HepG2 (cell line): Measurements from ENCODE around the gene EAF1. TPM values are rescaled to one million over a fixed set of nuclear protein-coding genes. Genes with fewer than 3 reads are reported as not detected.
"Not testable (repeated sequence)": the region's sequence is repeated elsewhere in the genome, so short reads cannot be mapped to it uniquely, and the experiment has no call there.

Experiments used
- ATAC-seq: fragments of 200-7000 bp; cut with Tn5 transposase; 3 replicates; pipeline ENCODE4 v1.9.1; 2020; ENCODE audit warnings: mild to moderate bottlenecking, moderate library complexity
- BruUV-seq: library from RNA; stranded (reverse); fragments of 400-500 nt; replicated peaks from 2 replicates; lab custom pipeline; 2021; lab: Mats Ljungman, UMichigan
- CTCF ChIA-PET: fragments of 300-600 bp; formaldehyde crosslinking; extraction: SDS; loops from one replicate; lab custom pipeline; 2021; ENCODE audit warnings: low total read pairs, inconsistent platforms, low intra/inter-chr PET ratio; lab: Yijun Ruan, JAX
- POLR2A ChIA-PET: fragments of 350-600 bp; sonication (Branson Sonifier 250); formaldehyde crosslinking; loops from one replicate; lab custom pipeline; 2020; ENCODE audit warnings: antibody characterized with exemption, inconsistent platforms; lab: Yijun Ruan, JAX
- DNase-seq: peaks from one replicate; pipeline ENCODE4 v3.0.0-alpha.2; 2015; ENCODE audit warnings: low spot score
- FAIRE-seq: peaks from 3 replicates; lab custom pipeline; 2011; peaks lifted over from hg19 to GRCh38; lab: Jason Lieb, UNC
- H2AFZ ChIP-seq: one replicate; pipeline ENCODE4 v1.6.1; 2011; ENCODE audit warnings: low read length, inconsistent platforms
- H3K27ac ChIP-seq: fragments of 300-600 bp; 3 replicates; pipeline ENCODE4 v1.8.0; 2011; ENCODE audit warnings: mixed run types, mild to moderate bottlenecking, mixed read lengths, low read length, inconsistent platforms; ENCODE audit not compliant: insufficient read depth; ENCODE audit errors: extremely low read length
- H3K27me3 ChIP-seq, 2 experiments: fragments of 200-600 bp in 1 of 2; 2 replicates in 1 of 2; 3 replicates in 1 of 2; pipeline versions ENCODE4 v1.6.0 to v1.8.0; 2011; ENCODE audit warnings: low read length in 2 of 2, mild to moderate bottlenecking in 2 of 2, moderate library complexity in 2 of 2, inconsistent platforms in 1 of 2; ENCODE audit not compliant: insufficient read depth in 2 of 2, control insufficient read depth in 1 of 2
- H3K36me3 ChIP-seq, 2 experiments: fragments of 200-600 bp in 1 of 2; replicated peaks in 1 of 2; 2 replicates in 1 of 2; 3 replicates in 1 of 2; pipeline versions ENCODE4 v1.5.1 to v1.8.0; 2011; ENCODE audit warnings: low read length in 2 of 2, inconsistent platforms in 1 of 2; ENCODE audit not compliant: insufficient read depth in 2 of 2, control insufficient read depth in 1 of 2
- H3K4me1 ChIP-seq: 2 replicates; pipeline ENCODE4 v1.5.1; 2012; ENCODE audit warnings: low read length, inconsistent platforms; ENCODE audit not compliant: insufficient read depth
- H3K4me2 ChIP-seq: 2 replicates; pipeline ENCODE4 v1.6.0; 2011; ENCODE audit warnings: low read depth, low read length, inconsistent platforms
- H3K4me3 ChIP-seq, 3 experiments: fragments of 200-600 bp in 1 of 3; sonication (generic), shearing (Covaris generic) in 1 of 3; replicated peaks in 1 of 3; 2 replicates each; pipeline ENCODE4 v1.5.1; 2011 to 2016; ENCODE audit warnings: low read length in 3 of 3, inconsistent platforms in 2 of 3, low read depth in 2 of 3, mild to moderate bottlenecking in 2 of 3, control low read depth in 1 of 3, mixed read lengths in 1 of 3; ENCODE audit not compliant: insufficient read depth in 1 of 3
- H3K79me2 ChIP-seq: one replicate; pipeline ENCODE4 v1.6.1; 2011; ENCODE audit warnings: low read length, inconsistent platforms; ENCODE audit not compliant: insufficient read depth
- H3K9ac ChIP-seq: 2 replicates; pipeline ENCODE4 v1.6.0; 2011; ENCODE audit warnings: mild to moderate bottlenecking, low read depth, low read length, inconsistent platforms; ENCODE audit not compliant: insufficient read depth
- H3K9me3 ChIP-seq: 2 replicates; pipeline ENCODE4 v1.5.1; 2012; ENCODE audit warnings: mild to moderate bottlenecking, low read length
- H4K20me1 ChIP-seq: 2 replicates; pipeline ENCODE4 v1.6.0; 2011; ENCODE audit warnings: inconsistent platforms, mild to moderate bottlenecking, low read length, moderate library complexity; ENCODE audit not compliant: insufficient read depth
- ESRRA ChIP-seq: sonication (generic); formaldehyde crosslinking; IDR thresholded peaks from 2 replicates; pipeline ENCODE4 v1.5.1; 2020; ENCODE audit warnings: mild to moderate bottlenecking, low read depth, missing genetic modification reagents
- KDM3A ChIP-seq: IDR thresholded peaks from 2 replicates; pipeline ENCODE4 v1.6.1; 2018; ENCODE audit warnings: low read depth, missing compliant biosample characterization
- RXRB ChIP-seq: IDR thresholded peaks from 2 replicates; pipeline ENCODE4 v1.6.1; 2016; ENCODE audit warnings: borderline replicate concordance, missing genetic modification reagents, missing compliant biosample characterization
- YEATS2 ChIP-seq: sonication (generic); formaldehyde crosslinking; IDR thresholded peaks from 2 replicates; pipeline ENCODE4 v1.4.0; 2020; ENCODE audit warnings: missing genetic modification reagents, borderline replicate concordance
- YY1 ChIP-seq: IDR thresholded peaks from 2 replicates; pipeline ENCODE4 v1.6.1; 2011; ENCODE audit warnings: low read length, low read depth, moderate library complexity, mild to moderate bottlenecking; ENCODE audit not compliant: insufficient read depth, insufficient replicate concordance
- ZNF160 ChIP-seq: sonication (generic); formaldehyde crosslinking; IDR thresholded peaks from 2 replicates; pipeline ENCODE4 v1.8.0; 2022; ENCODE audit warnings: mild to moderate bottlenecking, inconsistent platforms, missing genetic modification reagents
- ZNF660 ChIP-seq: sonication (generic); formaldehyde crosslinking; IDR thresholded peaks from 2 replicates; pipeline ENCODE4 v1.5.1; 2020; ENCODE audit warnings: mild to moderate bottlenecking, low read depth, missing genetic modification reagents, borderline replicate concordance
- ZNF839 ChIP-seq: sonication (generic); formaldehyde crosslinking; IDR thresholded peaks from 2 replicates; pipeline ENCODE4 v1.4.0; 2020; ENCODE audit warnings: missing genetic modification reagents, mild to moderate bottlenecking, borderline replicate concordance
- WGBS: methylation state at CpG from one replicate; pipeline ENCODE4 v1.1.6; 2017; ENCODE audit warnings: low lambda C conversion rate; 5-methylcytosine and 5-hydroxymethylcytosine counted together
- in situ Hi-C: cut with HindIII; loops from 2 replicates; pipeline ENCODE4 v1.10.0; 2017; ENCODE audit warnings: low pct_unique_long_range_greater_than_20kb; ENCODE audit not compliant: extremely low pct_ligation_motif_present
- intact Hi-C: fragments of 100-400 bp; cut with micrococcal nuclease; formaldehyde crosslinking; loops from one replicate; pipeline ENCODE4 v1.10.0; 2022; ENCODE audit not compliant: unreplicated experiment
- polyA plus RNA-seq, 8 experiments: library from polyadenylated mRNA; depleted of rRNA in 3 of 8; stranded (reverse) in 7 of 8; unstranded in 1 of 8; fragments of >200 nt; fragmentation: Illumina TruSeq in 4 of 8; extraction: Trizol in 4 of 8; gene quantifications; 2 replicates each; pipeline versions ENCODE4 v1.2.1 to v1.2.3, GENCODE V29; 2011 to 2016; ENCODE audit warnings: low read depth in 4 of 8, missing spikeins in 1 of 8, mixed read lengths in 1 of 8; ENCODE audit not compliant: insufficient read depth in 1 of 8
- total RNA-seq, 5 experiments: library from RNA; depleted of rRNA; stranded (reverse); fragments of >200 nt; fragmentation: Illumina TruSeq; extraction: Trizol; gene quantifications; 2 replicates each; pipeline ENCODE4 v1.2.3, GENCODE V29; 2016; ENCODE audit warnings: low read depth in 1 of 5
- TF ChIP-seq, protein P1 (sequence below): sonication (generic); formaldehyde crosslinking; IDR thresholded peaks from 2 replicates; pipeline ENCODE4 v1.4.0; 2020; ENCODE audit warnings: mild to moderate bottlenecking, missing genetic modification reagents

EAF1 gene
- total and polyA plus RNA-seq, 2 of the 13 experiments (the other 11 are each of a cell fraction or from before 2014, with no cell fraction given): 8.1 to 30.0 TPM

DNA sequence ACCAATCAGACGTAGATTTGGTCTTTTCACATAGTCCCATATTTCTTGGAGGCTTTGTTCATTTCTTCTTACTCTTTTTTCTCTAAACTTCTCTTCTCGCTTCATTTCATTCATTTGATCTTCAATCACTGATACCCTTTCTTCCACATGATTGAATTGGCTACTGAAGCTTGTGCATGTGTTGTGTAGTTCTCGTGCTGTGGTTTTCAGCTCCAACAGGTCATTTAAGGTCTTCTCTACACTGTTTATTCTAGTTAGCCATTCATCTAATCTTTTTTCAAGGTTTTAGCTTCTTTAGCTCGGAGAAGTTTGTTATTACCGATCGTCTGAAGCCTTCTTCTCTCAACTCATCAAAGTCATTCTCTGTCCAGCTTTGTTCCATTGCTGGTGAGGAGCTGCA lies 57.2 kb downstream of the EAF1 start:
- H3K79me2 ChIP-seq, H2AFZ ChIP-seq, H3K9ac ChIP-seq, DNase-seq, H3K36me3 ChIP-seq, H3K27me3 ChIP-seq, H3K4me3 ChIP-seq, intact Hi-C loops, POLR2A ChIA-PET, H3K4me1 ChIP-seq, FAIRE-seq, H3K9me3 ChIP-seq, H3K27ac ChIP-seq, ATAC-seq, in situ Hi-C loops, BruUV-seq, CTCF ChIA-PET, H3K4me2 ChIP-seq, H4K20me1 ChIP-seq: not testable (repeated sequence)
- 16% methylated on average over 6 of the region's 6 CpGs for whole genome bisulfite sequencing
- peak; percentile 99 for TF ChIP-seq ZNF160 (CRISPR knock-in tag)
- 0 out of 2 replicates have a peak, but pooled peaks have one; percentile 21 for TF ChIP-seq RXRB (CRISPR knock-in tag)

DNA sequence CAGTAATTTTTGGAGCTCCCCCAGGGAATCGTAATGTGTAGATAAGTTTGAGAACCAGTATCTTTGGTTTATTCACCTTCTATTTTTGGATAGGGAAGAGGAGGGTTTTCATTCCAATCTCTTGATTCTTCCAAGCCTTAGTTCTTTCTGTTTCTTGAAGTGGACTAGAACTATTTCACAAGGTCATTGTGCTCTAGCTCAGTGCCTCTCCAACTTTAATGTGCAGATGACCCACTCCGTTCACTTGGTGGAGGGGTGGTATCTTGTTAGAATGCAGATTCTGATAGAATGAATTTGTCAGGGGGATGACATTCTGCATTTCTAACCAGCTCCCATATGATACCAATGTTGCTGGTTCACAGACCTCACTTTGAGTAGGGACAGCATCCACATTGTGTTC lies 58.6 kb downstream of the EAF1 start:
- Histone ChIP-seq H3K4me3 (no peak overlapping the region), H3K36me3 (no peaks in the 10 kb centered on the region), H3K79me2 (no peaks in the 10 kb centered on the region), H3K4me2 (no peak overlapping the region), H3K9me3 (no peaks in the 10 kb centered on the region), H3K9ac (no peak overlapping the region), H2AFZ (no peak overlapping the region), H3K4me1 (peaks cover 19% of the 10 kb centered on the region), H3K27me3 (no peaks in the 10 kb centered on the region), H3K27ac (no peak overlapping the region), H4K20me1 (no peaks in the 10 kb centered on the region)
- no peak for ATAC-seq
- TF ChIP-seq ESRRA (CRISPR knock-in tag) (no peak), YY1 (no peak), KDM3A (CRISPR knock-in tag) (no peak), ZNF660 (no peak), YEATS2 (no peak), ZNF839 (CRISPR knock-in tag) (no peak)
- TF ChIP-seq, protein P1, sequence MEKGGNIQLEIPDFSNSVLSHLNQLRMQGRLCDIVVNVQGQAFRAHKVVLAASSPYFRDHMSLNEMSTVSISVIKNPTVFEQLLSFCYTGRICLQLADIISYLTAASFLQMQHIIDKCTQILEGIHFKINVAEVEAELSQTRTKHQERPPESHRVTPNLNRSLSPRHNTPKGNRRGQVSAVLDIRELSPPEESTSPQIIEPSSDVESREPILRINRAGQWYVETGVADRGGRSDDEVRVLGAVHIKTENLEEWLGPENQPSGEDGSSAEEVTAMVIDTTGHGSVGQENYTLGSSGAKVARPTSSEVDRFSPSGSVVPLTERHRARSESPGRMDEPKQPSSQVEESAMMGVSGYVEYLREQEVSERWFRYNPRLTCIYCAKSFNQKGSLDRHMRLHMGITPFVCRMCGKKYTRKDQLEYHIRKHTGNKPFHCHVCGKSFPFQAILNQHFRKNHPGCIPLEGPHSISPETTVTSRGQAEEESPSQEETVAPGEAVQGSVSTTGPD (CRISPR knock-in tag): no peak
- ChIA-PET CTCF (no interaction called here), POLR2A (no interaction called here)
- 97% methylated on average over 2 of the region's 2 CpGs for WGBS
- no TSS peak for BruUV-seq
- FAIRE-seq: no peak
- in situ Hi-C loops (no loop called here), intact Hi-C loops (no loop called here)
- no peak for DNase-seq
